GM12878 (cell line): ENCODE results near the gene SDK2. TPM values are rescaled to one million over a fixed set of nuclear protein-coding genes. Genes with fewer than 3 reads are reported as not detected.

Experiments
- ATAC-seq: fragments of 200-7000 bp; cut with Tn5 transposase; 3 replicates; pipeline ENCODE4 v1.9.1; 2020; ENCODE audit warnings: mild to moderate bottlenecking, moderate library complexity
- BruUV-seq: library from RNA; stranded (reverse); fragments of 400-500 nt; replicated peaks from 2 replicates; lab custom pipeline; 2021; lab: Mats Ljungman, UMichigan
- CTCF ChIA-PET: fragments of 300-600 bp; sonication (Branson Sonifier 250); formaldehyde crosslinking; extraction: SDS; loops from one replicate; lab custom pipeline; 2021; ENCODE audit warnings: inconsistent platforms; lab: Yijun Ruan, JAX
- POLR2A ChIA-PET: fragments of 350-600 bp; formaldehyde crosslinking; extraction: SDS; loops from one replicate; lab custom pipeline; 2021; ENCODE audit warnings: inconsistent platforms; lab: Charles Lee
- RAD21 ChIA-PET: fragments of 300-600 bp; sonication (Branson Sonifier 250); formaldehyde crosslinking; loops from one replicate; lab custom pipeline; 2023; ENCODE audit warnings: antibody characterized with exemption; ENCODE audit not compliant: unreplicated experiment; lab: Charles Lee
- SMC1A ChIA-PET: fragments of 300-600 bp; sonication (Branson Sonifier 250); formaldehyde crosslinking; loops from one replicate; lab custom pipeline; 2023; ENCODE audit not compliant: unreplicated experiment, uncharacterized antibody; lab: Charles Lee
- DNase-seq: peaks from one replicate; pipeline ENCODE4 v3.0.0-alpha.2; 2011; ENCODE audit warnings: low read depth, low spot score
- FAIRE-seq: peaks from 3 replicates; lab custom pipeline; 2011; peaks lifted over from hg19 to GRCh38; lab: Jason Lieb, UNC
- H2AFZ ChIP-seq: 2 replicates; pipeline ENCODE4 v1.6.0; 2011; ENCODE audit warnings: low read depth, low read length, control low read depth; ENCODE audit not compliant: control insufficient read depth
- H3K27ac ChIP-seq: 2 replicates; pipeline ENCODE4 v1.5.1; 2011; ENCODE audit warnings: control low read depth; ENCODE audit not compliant: control insufficient read depth, insufficient read depth
- H3K27me3 ChIP-seq, 2 experiments: replicated peaks in 1 of 2; 2 replicates each; pipeline versions ENCODE4 v1.6.0 to v1.6.1; 2011; ENCODE audit warnings: low read length in 1 of 2; ENCODE audit not compliant: control insufficient read depth in 2 of 2, insufficient read depth in 2 of 2
- H3K36me3 ChIP-seq, 2 experiments: 2 replicates each; pipeline ENCODE4 v1.5.1; 2011; ENCODE audit warnings: low read length in 1 of 2; ENCODE audit not compliant: control insufficient read depth in 2 of 2, insufficient read depth in 2 of 2
- H3K4me1 ChIP-seq: 2 replicates; pipeline ENCODE4 v1.6.1; 2011; ENCODE audit warnings: mild to moderate bottlenecking, low read length, moderate library complexity, mixed read lengths; ENCODE audit not compliant: control insufficient read depth, insufficient read depth
- H3K4me2 ChIP-seq: 2 replicates; pipeline ENCODE4 v1.6.0; 2011; ENCODE audit warnings: control low read depth; ENCODE audit not compliant: control insufficient read depth, insufficient read depth
- H3K4me3 ChIP-seq: fragments of 200-600 bp; sonication (generic); 2 replicates; pipeline ENCODE4 v1.5.1; 2016
- H3K79me2 ChIP-seq: 2 replicates; pipeline ENCODE4 v1.6.0; 2011; ENCODE audit warnings: low read length; ENCODE audit not compliant: control insufficient read depth, insufficient read depth
- H3K9ac ChIP-seq: 2 replicates; pipeline ENCODE4 v1.8.0; 2011; ENCODE audit warnings: low read length, control low read depth, mixed read lengths; ENCODE audit not compliant: control insufficient read depth, insufficient read depth
- H3K9me3 ChIP-seq: replicated peaks from 3 replicates; pipeline ENCODE4 v1.5.1; 2011; ENCODE audit warnings: mild to moderate bottlenecking, low read length; ENCODE audit not compliant: control insufficient read depth, insufficient read depth
- H4K20me1 ChIP-seq: 2 replicates; pipeline ENCODE4 v1.6.0; 2011; ENCODE audit not compliant: control insufficient read depth, insufficient read depth
- HCFC1 ChIP-seq: fragments of 150-350 bp; IDR thresholded peaks from 2 replicates; pipeline ENCODE4 v1.6.1; 2014; ENCODE audit warnings: low read length
- IRF3 ChIP-seq: fragments of 450-650 bp; IDR thresholded peaks from 2 replicates; pipeline ENCODE4 v1.6.1; 2014; ENCODE audit warnings: mild to moderate bottlenecking
- JUNB ChIP-seq: IDR thresholded peaks from 2 replicates; pipeline ENCODE4 v1.6.1; 2016; ENCODE audit warnings: antibody characterized with exemption, mild to moderate bottlenecking
- MEF2A ChIP-seq: IDR thresholded peaks from 2 replicates; pipeline ENCODE4 v1.6.1; 2011; ENCODE audit warnings: low read depth, mild to moderate bottlenecking, low read length, moderate library complexity; ENCODE audit not compliant: insufficient read depth
- WRNIP1 ChIP-seq: IDR thresholded peaks from 2 replicates; pipeline ENCODE4 v1.6.1; 2011; ENCODE audit warnings: low read depth, low read length, improper control_type of control experiment, borderline replicate concordance
- ZNF592 ChIP-seq: fragments of 450-650 bp; IDR thresholded peaks from 2 replicates; pipeline ENCODE4 v1.6.1; 2017; ENCODE audit warnings: mild to moderate bottlenecking, moderate library complexity
- WGBS: methylation state at CpG from one replicate; pipeline ENCODE4 v1.1.6; 2016; ENCODE audit warnings: low lambda C conversion rate; ENCODE audit not compliant: insufficient replicate concordance, insufficient coverage; ENCODE audit errors: missing lambda C conversion rate; 5-methylcytosine and 5-hydroxymethylcytosine counted together
- in situ Hi-C: fragments of 300-500 bp; cut with MboI; formaldehyde crosslinking; loops from 9 replicates; pipeline ENCODE4 v1.14.3; 2018; ENCODE audit warnings: mixed read lengths
- intact Hi-C: fragments of 100-400 bp; cut with micrococcal nuclease; formaldehyde crosslinking; loops from one replicate; pipeline ENCODE4 v1.14.2; 2022; ENCODE audit not compliant: unreplicated experiment
- polyA plus RNA-seq, 11 experiments: library from polyadenylated mRNA; depleted of rRNA in 4 of 11; unstranded in 6 of 11; stranded (reverse) in 5 of 11; fragments of >200 nt; fragmentation: Nextera tagmentation in 4 of 11; fragmentation: Illumina TruSeq in 1 of 11; extraction: Ambion mirVana in 4 of 11; extraction: Trizol in 1 of 11; gene quantifications; 1 replicate in 1 of 11; 2 replicates in 10 of 11; pipeline versions ENCODE4 v1.2.1 to v1.2.3, GENCODE V29; 2011 to 2016; ENCODE audit warnings: inconsistent platforms in 2 of 11, missing spikeins in 2 of 11, low read depth in 1 of 11
- total RNA-seq, 4 experiments: library from RNA; depleted of rRNA in 3 of 4; stranded (reverse); fragments of >200 nt in 3 of 4; fragmentation: Illumina TruSeq in 1 of 4; extraction: Trizol in 1 of 4; gene quantifications; 2 replicates each; pipeline versions ENCODE4 v1.2.1 to v1.2.3, GENCODE V29; 2013 to 2021

Gene SDK2
- total and polyA plus RNA-seq, 10 of the 15 experiments (the other 5 are each of a cell fraction or from before 2014, with no cell fraction given), result 0.03 to 0.08 (median 0.03) TPM; not detected in 7

GRCh38 chr17:73551144-73551543 lies 93.1 kb downstream of the SDK2 start (continued):
- no peak for TF ChIP-seq ZNF592

- intact Hi-C loops, result no loop called here
- no peak for FAIRE-seq
- DNase-seq, result no peak
- no TSS peak for BruUV-seq
- Histone ChIP-seq H3K4me3 (no peak overlapping the region), H3K27ac (no peak overlapping the region), H3K9ac (no peak overlapping the region), H3K79me2 (no peaks in the 10 kb centered on the region), H3K4me2 (no peak overlapping the region)
- ATAC-seq, result no peak
- 37% methylated on average over 10 of the region's 10 CpGs for WGBS
- TF ChIP-seq HCFC1, result no peak
- TF ChIP-seq JUNB, result no peak
- no peak for TF ChIP-seq WRNIP1
- TF ChIP-seq MEF2A, result no peak
- no peak for TF ChIP-seq IRF3
- TF ChIP-seq, all 136 proteins: peak for 0
- H4K20me1 ChIP-seq, result no peaks in the 10 kb centered on the region
- H3K27me3 ChIP-seq, result peaks cover 0 to 3% of the 10 kb centered on the region in 2 experiments; a peak in 3 of 4 replicates
- no peak overlapping the region for H2AFZ ChIP-seq
- ChIA-PET CTCF (no interaction called here), POLR2A (no interaction called here), RAD21 (no interaction called here), SMC1A (no interaction called here)
- H3K36me3 ChIP-seq, result no peaks in the 10 kb centered on the region
- H3K9me3 ChIP-seq, result no peaks in the 10 kb centered on the region
- in situ Hi-C loops, result no loop called here
- H3K4me1 ChIP-seq, result no peaks in the 10 kb centered on the region
Measured at GRCh38 chr17:73550556-73550955, 93.7 kb downstream of the SDK2 start.
